Bronchial epithelial cell (primary cell): Measurements from ENCODE around the gene JAZF1. TPM values are rescaled to one million over a fixed set of nuclear protein-coding genes. Genes with fewer than 3 reads are reported as not detected.

ENCODE experiments used
- DNase-seq: peaks from one replicate; pipeline ENCODE4 v3.0.0-alpha.2; 2010; ENCODE audit warnings: low read depth
- FAIRE-seq: peaks from 2 replicates; lab custom pipeline; 2011; peaks lifted over from hg19 to GRCh38; lab: Jason Lieb, UNC
- H3K27me3 ChIP-seq: 2 replicates; pipeline ENCODE4 v1.5.1; 2011; ENCODE audit warnings: low read length; ENCODE audit not compliant: control insufficient read depth, insufficient read depth
- H3K36me3 ChIP-seq: 2 replicates; pipeline ENCODE4 v1.5.1; 2011; ENCODE audit warnings: low read length; ENCODE audit not compliant: control insufficient read depth, insufficient read depth
- H3K4me3 ChIP-seq: 2 replicates; pipeline ENCODE4 v1.5.1; 2011; ENCODE audit warnings: mild to moderate bottlenecking, low read depth, low read length, control low read depth
- CTCF ChIP-seq: IDR thresholded peaks from 2 replicates; pipeline ENCODE4 v1.5.1; 2011; ENCODE audit warnings: mild to moderate bottlenecking, moderate library complexity, low read length, control low read depth, inconsistent platforms; ENCODE audit not compliant: insufficient read depth, severe bottlenecking
- total RNA-seq: library from RNA; depleted of rRNA; stranded (reverse); fragments of >200 nt; gene quantifications from 2 replicates; pipeline ENCODE4 v1.2.1, GENCODE V29; 2014

JAZF1 gene
- total RNA-seq, 1 donor from 2014 or later: 1.1 TPM

DNA sequence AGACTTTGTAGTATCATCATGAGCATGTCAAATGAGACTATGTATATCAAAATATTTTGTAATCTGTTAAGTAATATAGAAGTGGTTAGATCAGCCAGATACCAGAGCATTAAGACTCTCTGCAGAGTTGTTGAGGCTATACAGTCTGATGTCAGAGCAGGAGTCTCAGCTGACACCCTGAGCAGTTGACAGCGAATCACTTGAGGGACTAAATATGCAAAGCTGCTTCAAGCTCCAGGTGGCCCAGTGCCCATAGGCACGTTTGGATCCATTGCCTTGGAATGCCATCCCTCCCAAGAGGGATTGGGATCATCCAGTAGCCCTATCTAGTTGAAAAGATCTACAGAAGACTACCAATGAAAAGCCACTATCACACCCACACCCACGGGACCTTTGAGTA, 230.5 kb downstream of the JAZF1 start:
- TF ChIP-seq CTCF: no peak
- no peaks in the 10 kb centered on the region for H3K36me3 ChIP-seq
- H3K27me3 ChIP-seq: no peaks in the 10 kb centered on the region
- no peak for FAIRE-seq
- no peak overlapping the region for H3K4me3 ChIP-seq
- DNase-seq: no peak

DNA sequence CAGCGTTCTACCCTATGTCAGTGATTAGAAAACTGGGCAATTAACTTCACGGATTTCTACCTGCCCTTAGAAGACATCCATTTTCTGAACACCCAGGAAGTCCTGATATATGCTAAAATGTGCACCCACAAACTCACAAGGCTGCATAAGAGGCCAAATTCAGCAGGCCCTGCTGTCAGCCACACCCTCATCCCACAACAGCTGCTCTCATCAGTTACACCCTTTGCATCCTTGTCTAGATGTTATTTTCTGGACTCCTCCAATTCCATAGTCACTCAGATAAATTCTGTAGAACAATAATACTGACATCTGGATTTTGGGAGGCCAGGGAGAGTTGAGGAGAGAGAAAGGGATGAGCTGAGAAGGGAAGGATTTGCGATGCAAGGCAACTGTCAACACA, 231.7 kb downstream of the JAZF1 start:
- Histone ChIP-seq H3K36me3 (no peaks in the 10 kb centered on the region), H3K4me3 (no peak overlapping the region), H3K27me3 (no peaks in the 10 kb centered on the region)
- DNase-seq (no peak), FAIRE-seq (no peak)
- no peak for TF ChIP-seq CTCF

DNA sequence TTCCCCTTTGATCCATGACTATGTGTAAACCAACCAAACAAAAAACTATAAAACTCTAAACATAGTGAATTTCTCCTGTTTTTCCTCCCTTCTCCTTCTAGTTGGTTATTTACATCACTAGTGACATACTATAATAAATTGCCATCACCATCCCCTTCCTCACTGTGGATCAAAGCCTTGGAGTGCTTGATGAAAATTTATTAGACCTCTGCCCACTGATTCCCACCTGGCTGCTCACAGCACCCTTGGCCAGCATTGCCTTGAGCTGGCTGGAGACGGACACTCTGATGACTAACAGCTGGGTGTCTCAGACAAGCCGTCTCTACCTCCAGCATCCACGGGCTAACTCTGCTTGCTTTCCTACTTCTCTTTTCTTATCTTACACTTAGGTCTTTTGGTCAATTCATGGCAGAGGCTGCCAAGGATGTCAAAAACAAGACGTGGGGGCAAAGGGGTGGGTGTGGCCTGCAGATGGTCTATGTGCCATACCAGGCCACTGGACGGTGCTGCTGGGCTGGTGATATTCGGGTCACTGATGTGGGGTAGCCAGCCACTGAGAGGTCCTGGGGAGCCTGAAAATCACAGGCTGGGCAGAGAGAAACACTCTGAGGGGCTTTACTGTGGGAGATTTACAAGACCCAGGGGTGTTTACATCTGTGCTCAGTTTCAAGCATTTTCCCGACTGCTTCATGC, 232.9 kb downstream of the JAZF1 start:
- H3K36me3 ChIP-seq: no peaks in the 10 kb centered on the region
- no peak for DNase-seq
- H3K27me3 ChIP-seq: no peaks in the 10 kb centered on the region
- no peak overlapping the region for H3K4me3 ChIP-seq
- no peak for FAIRE-seq
- no peak for TF ChIP-seq CTCF

GRCh38 chr7:27946351-27946750, 234.2 kb downstream of the JAZF1 start:
- DNase-seq: no peak
- no peak overlapping the region for H3K4me3 ChIP-seq
- no peak for TF ChIP-seq CTCF
- H3K36me3 ChIP-seq: no peaks in the 10 kb centered on the region
- no peak for FAIRE-seq
- no peaks in the 10 kb centered on the region for H3K27me3 ChIP-seq

DNA sequence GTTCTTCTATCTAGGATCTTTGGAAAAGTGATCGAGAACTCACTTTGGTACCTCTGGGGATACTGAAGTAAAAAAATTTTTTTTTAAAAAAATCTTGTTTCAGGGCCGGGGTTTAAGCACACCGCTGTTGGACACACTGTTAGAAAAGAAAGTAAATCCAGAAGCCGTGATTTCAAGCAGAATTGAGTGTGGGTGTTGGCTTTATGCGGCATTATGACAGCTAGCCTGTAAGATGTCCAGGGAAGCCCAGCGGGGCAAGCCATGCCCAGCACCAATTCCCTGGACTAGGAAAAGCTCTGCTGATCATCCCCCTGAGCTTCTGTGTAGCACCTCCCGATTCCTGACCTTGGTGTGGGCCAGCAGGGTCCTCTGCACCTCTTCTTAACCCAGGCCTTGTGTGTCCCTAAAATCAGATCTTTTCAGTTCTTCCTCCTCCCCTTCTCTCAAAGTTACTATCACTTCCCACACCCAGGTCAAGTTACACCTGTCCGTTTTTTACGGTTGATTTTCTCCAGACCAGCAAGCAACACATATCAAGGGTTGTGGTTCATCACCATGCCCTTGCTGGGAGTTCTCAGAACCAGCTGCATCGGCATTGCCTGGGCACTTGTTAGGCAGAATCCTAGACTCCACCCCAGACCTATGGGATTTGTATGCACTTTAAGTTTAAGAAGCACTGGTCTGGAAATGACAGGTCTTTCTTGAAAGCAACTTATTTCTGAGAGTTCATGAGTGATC, 235.4 kb downstream of the JAZF1 start:
- H3K27me3 ChIP-seq: no peaks in the 10 kb centered on the region
- no peak for DNase-seq
- no peak for FAIRE-seq

More for the DNA sequence above, 235.4 kb downstream of the JAZF1 start:
- Histone ChIP-seq H3K36me3 (no peaks in the 10 kb centered on the region), H3K4me3 (no peak overlapping the region)
- no peak for TF ChIP-seq CTCF
